MM.1S (cell line): ENCODE results near the gene PLIN3.

Source experiments
- DNase-seq: peaks from one replicate; pipeline ENCODE4 v3.0.0-alpha.2; 2015
- H2AFZ ChIP-seq: fragments of 300-600 bp; sonication (generic); 2 replicates; pipeline ENCODE4 v1.6.0; 2016; ENCODE audit warnings: antibody characterized with exemption, low read length
- H3F3A ChIP-seq: fragments of 300-600 bp; sonication (generic); 2 replicates; pipeline ENCODE4 v1.6.1; 2016; ENCODE audit warnings: mild to moderate bottlenecking, antibody characterized with exemption, low read length, moderate library complexity, mixed read lengths; ENCODE audit not compliant: insufficient read depth
- H3K27ac ChIP-seq: fragments of 300-600 bp; sonication (generic); 2 replicates; pipeline ENCODE4 v1.5.1; 2016; ENCODE audit warnings: mild to moderate bottlenecking, low read length
- H3K27me3 ChIP-seq: fragments of 300-600 bp; sonication (generic); replicated peaks from 2 replicates; pipeline ENCODE4 v1.6.0; 2016; ENCODE audit warnings: low read length; ENCODE audit not compliant: insufficient read depth
- H3K36me3 ChIP-seq: fragments of 300-600 bp; sonication (generic); replicated peaks from 2 replicates; pipeline ENCODE4 v1.6.1; 2016; ENCODE audit warnings: mild to moderate bottlenecking, low read length, mixed read lengths; ENCODE audit not compliant: insufficient read depth
- H3K4me1 ChIP-seq: fragments of 300-600 bp; sonication (generic); 2 replicates; pipeline ENCODE4 v1.6.1; 2016; ENCODE audit warnings: low read length, mixed read lengths
- H3K4me2 ChIP-seq: fragments of 300-600 bp; sonication (generic); 2 replicates; pipeline ENCODE4 v1.6.0; 2016; ENCODE audit warnings: low read depth, low read length
- H3K4me3 ChIP-seq: fragments of 300-600 bp; sonication (generic); 2 replicates; pipeline ENCODE4 v1.5.1; 2016; ENCODE audit warnings: low read length, mixed read lengths
- H3K79me2 ChIP-seq: fragments of 300-600 bp; sonication (generic); 2 replicates; pipeline ENCODE4 v1.6.1; 2016; ENCODE audit warnings: mixed run types, low read length, mixed read lengths
- H3K9ac ChIP-seq: fragments of 300-600 bp; sonication (generic); 2 replicates; pipeline ENCODE4 v1.6.1; 2016; ENCODE audit warnings: low read length, mixed read lengths
- H3K9me2 ChIP-seq: fragments of 300-600 bp; sonication (generic); replicated peaks from 2 replicates; pipeline ENCODE4 v1.6.1; 2016; ENCODE audit warnings: mild to moderate bottlenecking, low read length, mixed read lengths; ENCODE audit not compliant: insufficient read depth
- H3K9me3 ChIP-seq: fragments of 300-600 bp; sonication (generic); replicated peaks from 2 replicates; pipeline ENCODE4 v1.6.1; 2016; ENCODE audit warnings: mild to moderate bottlenecking, low read length, mixed read lengths; ENCODE audit not compliant: insufficient read depth
- H4K20me1 ChIP-seq: fragments of 300-600 bp; sonication (generic); 2 replicates; pipeline ENCODE4 v1.6.1; 2016; ENCODE audit warnings: mild to moderate bottlenecking, low read length, moderate library complexity, mixed read lengths; ENCODE audit not compliant: insufficient read depth
- CTCF ChIP-seq: fragments of 300-600 bp; sonication (generic); IDR thresholded peaks from 2 replicates; pipeline ENCODE4 v1.5.1; 2016; ENCODE audit warnings: antibody characterized with exemption, low read length, mixed read lengths
- EZH2 ChIP-seq: fragments of 300-600 bp; sonication (generic); optimal IDR thresholded peaks from 2 replicates; pipeline ENCODE3; 2017; ENCODE audit warnings: low read depth, mild to moderate bottlenecking, antibody characterized with exemption, low read length, mixed read lengths
- EZH2phosphoT487 ChIP-seq: fragments of 300-600 bp; sonication (generic); IDR thresholded peaks from 2 replicates; pipeline ENCODE4 v1.6.1; 2018; ENCODE audit warnings: antibody characterized with exemption, low read length

PLIN3 gene

DNA sequence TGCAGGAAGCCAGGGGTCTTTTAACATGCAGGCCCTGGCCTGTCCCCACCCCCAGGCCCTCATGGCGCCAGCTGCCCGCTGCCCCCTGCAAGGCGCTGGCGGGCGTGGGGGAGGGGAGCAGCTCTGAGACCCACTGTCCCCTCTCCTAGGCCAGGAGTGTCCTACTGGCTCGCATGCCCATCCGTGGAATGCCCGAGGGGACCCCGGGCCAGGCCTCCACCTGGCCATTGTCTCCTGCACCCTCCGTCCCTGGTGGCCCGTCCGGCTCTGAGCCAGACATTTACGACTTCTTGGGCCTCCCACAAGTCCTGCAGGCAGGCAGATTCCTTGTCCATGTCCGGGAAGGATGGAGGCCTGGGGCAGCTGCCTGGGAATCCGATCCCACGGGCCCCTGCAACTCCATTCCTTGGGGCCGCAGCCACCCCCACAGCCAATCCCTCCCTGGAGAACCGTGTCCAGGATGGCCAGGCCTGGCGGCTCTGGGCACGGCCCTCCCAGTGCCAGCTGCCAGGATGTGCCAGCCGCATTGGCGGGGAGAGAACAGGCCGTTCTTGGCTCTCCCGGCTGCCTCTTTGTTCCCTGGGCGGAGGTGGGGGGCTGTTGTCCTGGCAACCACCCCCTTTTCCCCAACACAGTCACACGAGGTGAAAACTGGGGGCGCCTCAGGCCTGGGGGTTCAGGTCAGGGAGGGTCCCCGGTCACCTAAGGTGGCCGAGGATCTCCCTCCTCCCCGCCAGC is 10.5 kb upstream of the PLIN3 start:
- Histone ChIP-seq H3K9me2 (no peaks in the 10 kb centered on the region), H4K20me1 (no peaks in the 10 kb centered on the region), H3K27ac (no peak overlapping the region), H2AFZ (no peak overlapping the region), H3K36me3 (no peaks in the 10 kb centered on the region), H3K9me3 (no peaks in the 10 kb centered on the region), H3K79me2 (no peaks in the 10 kb centered on the region), H3K27me3 (0 out of 2 replicates have a peak, but pooled peaks cover 6% of the 10 kb centered on the region), H3K4me2 (no peak overlapping the region), H3K9ac (no peak overlapping the region), H3K4me3 (no peak overlapping the region), H3K4me1 (no peaks in the 10 kb centered on the region), H3F3A (no peaks in the 10 kb centered on the region)
- TF ChIP-seq EZH2 (no peak), EZH2phosphoT487 (no peak), CTCF (no peak)
- DNase-seq = no peak

DNA sequence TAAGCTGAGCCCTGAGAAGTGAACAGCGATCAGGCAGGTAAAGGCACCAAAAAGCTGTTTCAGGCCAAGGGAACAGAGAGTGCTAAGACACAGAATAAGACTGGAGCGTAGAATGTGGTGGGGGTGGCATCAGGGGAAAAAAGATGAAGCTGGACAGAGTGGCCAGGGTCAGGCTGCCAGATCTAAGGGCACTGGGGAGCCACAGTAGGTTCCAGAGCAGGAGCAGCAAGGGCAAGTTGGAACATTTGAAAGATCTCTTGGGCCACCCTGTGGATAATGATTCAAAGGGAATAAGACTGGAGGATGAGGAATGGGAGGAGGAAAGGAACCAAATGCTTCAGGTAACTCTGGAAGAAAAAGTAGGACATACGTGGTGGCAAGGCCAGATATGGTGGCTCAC is 6.5 kb upstream of the PLIN3 start:
- no peaks in the 10 kb centered on the region for H4K20me1 ChIP-seq
- H3K27me3 ChIP-seq = 0 out of 2 replicates have a peak, but pooled peaks cover 6% of the 10 kb centered on the region
- no peak overlapping the region for H3K4me3 ChIP-seq
- H3F3A ChIP-seq = no peaks in the 10 kb centered on the region
- no peak for DNase-seq
- no peaks in the 10 kb centered on the region for H3K4me1 ChIP-seq
- H2AFZ ChIP-seq = no peak overlapping the region
- H3K9me2 ChIP-seq = no peaks in the 10 kb centered on the region
- H3K27ac ChIP-seq = no peak overlapping the region
- H3K79me2 ChIP-seq = no peaks in the 10 kb centered on the region
- H3K9ac ChIP-seq = no peak overlapping the region
- no peak overlapping the region for H3K4me2 ChIP-seq
- no peaks in the 10 kb centered on the region for H3K36me3 ChIP-seq
- no peaks in the 10 kb centered on the region for H3K9me3 ChIP-seq
- no peak for TF ChIP-seq CTCF
- no peak for TF ChIP-seq EZH2
- no peak for TF ChIP-seq EZH2phosphoT487

- Histone ChIP-seq H4K20me1 (no peaks in the 10 kb centered on the region), H3K36me3 (no peaks in the 10 kb centered on the region), H3K9ac (no peak overlapping the region), H3K79me2 (no peaks in the 10 kb centered on the region), H3K27ac (no peak overlapping the region), H3K4me3 (no peak overlapping the region), H3K4me2 (no peak overlapping the region), H3K4me1 (no peaks in the 10 kb centered on the region), H3F3A (no peaks in the 10 kb centered on the region), H3K9me2 (no peaks in the 10 kb centered on the region), H2AFZ (no peak overlapping the region), H3K9me3 (no peaks in the 10 kb centered on the region), H3K27me3 (peaks cover 6% of the 10 kb centered on the region; the same call in 1 of the 2 replicates)
- no peak for DNase-seq
- TF ChIP-seq EZH2phosphoT487 = no peak
- TF ChIP-seq CTCF = no peak
- no peak for TF ChIP-seq EZH2
These were observed 4.2 kb upstream of the PLIN3 start for GRCh38 chr19:4871711-4872110.
